Mammary epithelial cell (primary cell): Measurements from ENCODE around the gene PDE3A.

ENCODE experiments used
- CTCF ChIP-seq, 2 donors: IDR thresholded peaks in 1 of 2; conservative IDR thresholded peaks in 1 of 2; 2 replicates each; pipeline ENCODE4 v1.5.1; 2011 to 2012; ENCODE audit warnings: inconsistent platforms in 2 of 2, low read length in 2 of 2, mild to moderate bottlenecking in 2 of 2, control low read depth in 1 of 2, low read depth in 1 of 2; ENCODE audit not compliant: insufficient read depth in 1 of 2; ENCODE audit errors: extremely low read depth in 1 of 2
- EZH2 ChIP-seq: IDR thresholded peaks from 2 replicates; pipeline ENCODE4 v1.6.1; 2012; ENCODE audit warnings: low read length, inconsistent platforms, borderline replicate concordance

GRCh38 chr12:20375560-20375959 lies 7.2 kb downstream of the PDE3A start:
- no peak for TF ChIP-seq EZH2
- no peak for TF ChIP-seq CTCF (conservative IDR thresholded peaks at IDR 0.05 in 1 of 2, IDR thresholded peaks at IDR 0.05 in 1 of 2; ENCODE audit: extremely low read depth in 1 of 2, insufficient read depth in 1 of 2, low read depth in 1 of 2, low read length in 2 of 2)
